ENCODE measurements around the gene PLB1. TPM values are rescaled to one million over a fixed set of nuclear protein-coding genes. Genes with fewer than 3 reads are reported as not detected.

The PLB1 gene
- total RNA-seq, 1 donor from 2014 or later: 3.2 TPM

- peaks cover 5% of the 10 kb centered on the region for H3K4me1 Mint-ChIP-seq (ENCODE audit: unreplicated experiment)
- TF ChIP-seq CTCF (IDR thresholded peaks at IDR 0.05; ENCODE audit: unreplicated experiment): peak; percentile 87
- peaks cover 4% of the 10 kb centered on the region for H3K27me3 Mint-ChIP-seq (ENCODE audit: unreplicated experiment)
- no peak overlapping the region for H3K4me3 Mint-ChIP-seq (ENCODE audit: unreplicated experiment)
- peak; percentile 85 for DNase-seq (ENCODE audit: low spot score)
- H3K27ac Mint-ChIP-seq (ENCODE audit: unreplicated experiment): no peak overlapping the region
- H3K36me3 Mint-ChIP-seq (ENCODE audit: low read depth, unreplicated experiment): no peaks in the 10 kb centered on the region
- no peaks in the 10 kb centered on the region for H3K9me3 Mint-ChIP-seq (ENCODE audit: unreplicated experiment)
Observed at GRCh38 chr2:28452534-28453081, 43.3 kb upstream of the PLB1 start.

GRCh38 chr2:28453396-28453795 lies 42.5 kb upstream of the PLB1 start:
- Mint-ChIP-seq H3K27me3 (ENCODE audit: unreplicated experiment) (peaks cover 4% of the 10 kb centered on the region), H3K4me1 (ENCODE audit: unreplicated experiment) (peaks cover 5% of the 10 kb centered on the region), H3K27ac (ENCODE audit: unreplicated experiment) (no peak overlapping the region), H3K36me3 (ENCODE audit: low read depth, unreplicated experiment) (no peaks in the 10 kb centered on the region), H3K4me3 (ENCODE audit: unreplicated experiment) (no peak overlapping the region), H3K9me3 (ENCODE audit: unreplicated experiment) (no peaks in the 10 kb centered on the region)
- no peak for DNase-seq (ENCODE audit: low spot score)
- TF ChIP-seq CTCF (IDR thresholded peaks at IDR 0.05; ENCODE audit: unreplicated experiment): no peak

DNA sequence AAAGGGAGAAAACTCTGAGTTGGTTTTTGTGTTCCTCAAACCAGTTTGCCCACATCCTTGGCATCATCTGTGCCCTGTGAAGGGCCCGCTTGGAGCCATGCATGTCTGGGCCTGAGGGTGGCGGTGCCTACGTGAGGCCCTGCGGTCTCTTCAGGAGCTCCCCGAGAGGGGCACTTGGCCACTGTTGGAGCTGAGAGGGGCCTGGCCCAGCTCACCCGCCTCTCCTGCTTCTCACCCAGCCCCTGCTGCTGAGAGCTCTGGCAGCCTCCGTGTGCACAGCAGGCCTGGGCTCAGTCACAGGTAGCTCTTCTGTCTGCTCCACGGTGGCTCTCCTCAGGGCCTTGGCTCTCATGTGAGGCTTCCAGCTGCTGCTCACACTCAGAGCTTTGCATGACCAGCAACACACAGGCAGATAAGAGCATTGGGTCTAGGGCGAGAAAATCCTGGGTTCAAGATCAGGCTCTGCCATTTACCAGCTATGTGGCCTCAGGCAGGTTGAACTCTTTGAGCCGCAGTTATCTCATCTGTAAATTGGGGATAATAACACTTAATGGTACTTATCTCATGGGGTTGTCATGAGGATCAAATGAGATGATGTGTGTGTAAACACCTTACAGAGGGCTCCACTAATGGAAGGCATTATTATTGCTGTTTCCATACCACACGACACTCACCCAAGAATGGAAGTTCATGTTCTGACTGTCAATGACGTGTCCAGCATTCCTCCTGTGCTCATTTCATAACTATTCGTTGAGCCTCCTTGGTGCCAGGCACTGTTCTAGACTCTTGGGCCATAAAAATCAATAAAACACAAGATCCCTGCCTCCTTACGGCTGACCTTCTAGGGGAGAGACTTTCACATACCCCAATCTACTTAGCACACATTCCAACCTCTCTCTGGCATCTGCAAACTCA lies 41.6 kb upstream of the PLB1 start:
- Mint-ChIP-seq H3K27me3 (ENCODE audit: unreplicated experiment) (peaks cover 4% of the 10 kb centered on the region), H3K36me3 (ENCODE audit: low read depth, unreplicated experiment) (no peaks in the 10 kb centered on the region), H3K4me1 (ENCODE audit: unreplicated experiment) (peaks cover 5% of the 10 kb centered on the region), H3K27ac (ENCODE audit: unreplicated experiment) (no peak overlapping the region), H3K4me3 (ENCODE audit: unreplicated experiment) (no peak overlapping the region), H3K9me3 (ENCODE audit: unreplicated experiment) (no peaks in the 10 kb centered on the region)
- no peak for TF ChIP-seq CTCF (IDR thresholded peaks at IDR 0.05; ENCODE audit: unreplicated experiment)
- no peak for DNase-seq (ENCODE audit: low spot score)

- no peak overlapping the region for H3K27ac Mint-ChIP-seq (ENCODE audit: unreplicated experiment)
- H3K36me3 Mint-ChIP-seq (ENCODE audit: low read depth, unreplicated experiment): no peaks in the 10 kb centered on the region
- H3K27me3 Mint-ChIP-seq (ENCODE audit: unreplicated experiment): peaks cover 4% of the 10 kb centered on the region
- DNase-seq (ENCODE audit: low spot score): no peak
- no peak overlapping the region for H3K4me3 Mint-ChIP-seq (ENCODE audit: unreplicated experiment)
- peak; percentile 15 for TF ChIP-seq CTCF (IDR thresholded peaks at IDR 0.05; ENCODE audit: unreplicated experiment)
- no peaks in the 10 kb centered on the region for H3K4me1 Mint-ChIP-seq (ENCODE audit: unreplicated experiment)
- no peaks in the 10 kb centered on the region for H3K9me3 Mint-ChIP-seq (ENCODE audit: unreplicated experiment)
Observed at GRCh38 chr2:28457237-28457636, 38.6 kb upstream of the PLB1 start.

DNA sequence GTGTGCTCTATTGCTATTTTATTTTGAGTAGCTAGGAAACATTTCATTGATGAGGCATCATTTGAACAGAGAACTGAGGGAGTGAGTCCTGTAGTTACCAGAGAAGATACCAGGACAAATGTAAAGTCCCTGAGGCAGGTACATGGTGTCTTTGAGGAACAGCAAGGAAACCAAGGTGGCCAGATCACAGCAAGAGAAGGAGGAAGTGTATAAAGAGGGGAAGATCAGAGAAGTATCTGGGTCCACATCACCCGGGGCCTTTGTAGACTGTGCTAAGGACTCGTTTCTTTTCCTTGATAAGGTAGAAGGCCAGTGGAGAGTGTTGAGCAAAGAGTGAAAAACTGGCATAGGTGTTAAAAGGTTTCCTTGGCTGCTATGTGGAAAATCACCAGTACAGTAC lies 34.8 kb upstream of the PLB1 start:
- no peak overlapping the region for H3K4me3 Mint-ChIP-seq (ENCODE audit: unreplicated experiment)
- H3K9me3 Mint-ChIP-seq (ENCODE audit: unreplicated experiment): no peaks in the 10 kb centered on the region
- TF ChIP-seq CTCF (IDR thresholded peaks at IDR 0.05; ENCODE audit: unreplicated experiment): no peak
- H3K36me3 Mint-ChIP-seq (ENCODE audit: low read depth, unreplicated experiment): no peaks in the 10 kb centered on the region
- H3K27me3 Mint-ChIP-seq (ENCODE audit: unreplicated experiment): no peaks in the 10 kb centered on the region
- no peak overlapping the region for H3K27ac Mint-ChIP-seq (ENCODE audit: unreplicated experiment)
- DNase-seq (ENCODE audit: low spot score): no peak
- H3K4me1 Mint-ChIP-seq (ENCODE audit: unreplicated experiment): no peaks in the 10 kb centered on the region
